Measurements from ENCODE around the gene LY9.

DNA sequence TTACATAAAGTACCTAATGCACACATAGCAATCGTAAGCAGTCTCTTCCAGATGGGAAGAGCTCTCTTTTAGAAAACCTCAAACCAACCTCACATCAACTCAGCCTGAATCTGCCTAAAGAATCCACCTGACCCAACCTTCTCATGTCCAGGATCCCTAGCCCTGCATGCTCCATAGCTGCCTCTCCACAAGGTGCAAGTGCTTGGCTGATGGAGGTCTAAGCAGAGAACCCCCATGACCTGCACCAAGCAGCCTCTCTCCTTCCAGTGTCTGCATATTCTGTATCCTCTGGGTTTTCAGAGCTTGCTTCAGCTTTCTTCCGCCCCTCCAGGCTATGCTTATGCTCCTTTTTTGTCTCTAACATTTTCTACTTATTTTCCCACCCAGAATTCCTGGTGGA, 2.5 kb downstream of the LY9 start:
- TF ChIP-seq POLR2A (IDR thresholded peaks at IDR 0.05) = no peak
- TF ChIP-seq, protein P1, sequence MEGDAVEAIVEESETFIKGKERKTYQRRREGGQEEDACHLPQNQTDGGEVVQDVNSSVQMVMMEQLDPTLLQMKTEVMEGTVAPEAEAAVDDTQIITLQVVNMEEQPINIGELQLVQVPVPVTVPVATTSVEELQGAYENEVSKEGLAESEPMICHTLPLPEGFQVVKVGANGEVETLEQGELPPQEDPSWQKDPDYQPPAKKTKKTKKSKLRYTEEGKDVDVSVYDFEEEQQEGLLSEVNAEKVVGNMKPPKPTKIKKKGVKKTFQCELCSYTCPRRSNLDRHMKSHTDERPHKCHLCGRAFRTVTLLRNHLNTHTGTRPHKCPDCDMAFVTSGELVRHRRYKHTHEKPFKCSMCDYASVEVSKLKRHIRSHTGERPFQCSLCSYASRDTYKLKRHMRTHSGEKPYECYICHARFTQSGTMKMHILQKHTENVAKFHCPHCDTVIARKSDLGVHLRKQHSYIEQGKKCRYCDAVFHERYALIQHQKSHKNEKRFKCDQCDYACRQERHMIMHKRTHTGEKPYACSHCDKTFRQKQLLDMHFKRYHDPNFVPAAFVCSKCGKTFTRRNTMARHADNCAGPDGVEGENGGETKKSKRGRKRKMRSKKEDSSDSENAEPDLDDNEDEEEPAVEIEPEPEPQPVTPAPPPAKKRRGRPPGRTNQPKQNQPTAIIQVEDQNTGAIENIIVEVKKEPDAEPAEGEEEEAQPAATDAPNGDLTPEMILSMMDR (IDR thresholded peaks at IDR 0.05) = no peak
- TF ChIP-seq POLR2AphosphoS5 (IDR thresholded peaks at IDR 0.05; ENCODE audit: insufficient read depth in 1 of 2, low read depth in 1 of 2) = no peak
